ENCODE measurements around the gene AKR1E2. TPM values are rescaled to one million over a fixed set of nuclear protein-coding genes. Genes with fewer than 3 reads are reported as not detected.

The AKR1E2 gene
- total RNA-seq, 1 donor from 2014 or later: 46.4 TPM

- no peak overlapping the region for H3K27ac ChIP-seq (ENCODE audit: low read depth, low read length)
- H3K4me1 ChIP-seq (ENCODE audit: control insufficient read depth in 3 of 3, insufficient read depth in 3 of 3, low read length in 3 of 3): no peaks in the 10 kb centered on the region
- no peak overlapping the region for H3K9ac ChIP-seq (ENCODE audit: low read depth in 1 of 3, low read length in 3 of 3)
- no peaks in the 10 kb centered on the region for H3K27me3 ChIP-seq (ENCODE audit: control insufficient read depth in 3 of 3, insufficient read depth in 3 of 3, low read length in 3 of 3)
- H3K4me3 ChIP-seq (ENCODE audit: low read length in 3 of 3): no peak overlapping the region
- H3K9me3 ChIP-seq (ENCODE audit: control insufficient read depth in 3 of 3, low read length in 3 of 3): no peaks in the 10 kb centered on the region
- no peaks in the 10 kb centered on the region for H3K36me3 ChIP-seq (ENCODE audit: control insufficient read depth in 3 of 3, insufficient read depth in 3 of 3, low read length in 3 of 3)
Measured at GRCh38 chr10:4883079-4883739, 57.2 kb downstream of the AKR1E2 start.

GRCh38 chr10:4885162-4885561 lies 59.2 kb downstream of the AKR1E2 start:
- H3K4me1 ChIP-seq (ENCODE audit: control insufficient read depth in 3 of 3, insufficient read depth in 3 of 3, low read length in 3 of 3): no peaks in the 10 kb centered on the region
- H3K4me3 ChIP-seq (ENCODE audit: low read length in 3 of 3): no peak overlapping the region
- H3K27ac ChIP-seq (ENCODE audit: low read depth, low read length): no peak overlapping the region
- H3K9ac ChIP-seq (ENCODE audit: low read depth in 1 of 3, low read length in 3 of 3): no peak overlapping the region
- no peaks in the 10 kb centered on the region for H3K9me3 ChIP-seq (ENCODE audit: control insufficient read depth in 3 of 3, low read length in 3 of 3)
- H3K36me3 ChIP-seq (ENCODE audit: control insufficient read depth in 3 of 3, insufficient read depth in 3 of 3, low read length in 3 of 3): no peaks in the 10 kb centered on the region
- H3K27me3 ChIP-seq (ENCODE audit: control insufficient read depth in 3 of 3, insufficient read depth in 3 of 3, low read length in 3 of 3): no peaks in the 10 kb centered on the region

- Histone ChIP-seq H3K9ac (ENCODE audit: low read depth in 1 of 3, low read length in 3 of 3) (no peak overlapping the region), H3K27me3 (ENCODE audit: control insufficient read depth in 3 of 3, insufficient read depth in 3 of 3, low read length in 3 of 3) (no peaks in the 10 kb centered on the region)
Measured at GRCh38 chr10:4887501-4887900, 61.5 kb downstream of the AKR1E2 start.

GRCh38 chr10:4888236-4888635 lies 62.2 kb downstream of the AKR1E2 start:
- Histone ChIP-seq H3K4me1 (ENCODE audit: control insufficient read depth in 3 of 3, insufficient read depth in 3 of 3, low read length in 3 of 3) (no peaks in the 10 kb centered on the region), H3K36me3 (ENCODE audit: control insufficient read depth in 3 of 3, insufficient read depth in 3 of 3, low read length in 3 of 3) (no peaks in the 10 kb centered on the region), H3K9me3 (ENCODE audit: control insufficient read depth in 3 of 3, low read length in 3 of 3) (no peaks in the 10 kb centered on the region), H3K4me3 (ENCODE audit: low read length in 3 of 3) (no peak overlapping the region), H3K9ac (ENCODE audit: low read depth in 1 of 3, low read length in 3 of 3) (no peak overlapping the region), H3K27me3 (ENCODE audit: control insufficient read depth in 3 of 3, insufficient read depth in 3 of 3, low read length in 3 of 3) (no peaks in the 10 kb centered on the region), H3K27ac (ENCODE audit: low read depth, low read length) (no peak overlapping the region)

More at GRCh38 chr10:4887501-4887900, 61.5 kb downstream of the AKR1E2 start:
- no peak overlapping the region for H3K4me3 ChIP-seq (ENCODE audit: low read length in 3 of 3)
- H3K4me1 ChIP-seq (ENCODE audit: control insufficient read depth in 3 of 3, insufficient read depth in 3 of 3, low read length in 3 of 3): no peaks in the 10 kb centered on the region
- H3K27ac ChIP-seq (ENCODE audit: low read depth, low read length): no peak overlapping the region
- no peaks in the 10 kb centered on the region for H3K36me3 ChIP-seq (ENCODE audit: control insufficient read depth in 3 of 3, insufficient read depth in 3 of 3, low read length in 3 of 3)
- H3K9me3 ChIP-seq (ENCODE audit: control insufficient read depth in 3 of 3, low read length in 3 of 3): no peaks in the 10 kb centered on the region

GRCh38 chr10:4889959-4890358 lies 64.0 kb downstream of the AKR1E2 start:
- no peaks in the 10 kb centered on the region for H3K27me3 ChIP-seq (ENCODE audit: control insufficient read depth in 3 of 3, insufficient read depth in 3 of 3, low read length in 3 of 3)
- H3K4me3 ChIP-seq (ENCODE audit: low read length in 3 of 3): no peak overlapping the region
- H3K4me1 ChIP-seq (ENCODE audit: control insufficient read depth in 3 of 3, insufficient read depth in 3 of 3, low read length in 3 of 3): no peaks in the 10 kb centered on the region
- H3K27ac ChIP-seq (ENCODE audit: low read depth, low read length): no peak overlapping the region
- H3K9me3 ChIP-seq (ENCODE audit: control insufficient read depth in 3 of 3, low read length in 3 of 3): no peaks in the 10 kb centered on the region
- H3K9ac ChIP-seq (ENCODE audit: low read depth in 1 of 3, low read length in 3 of 3): no peak overlapping the region
- H3K36me3 ChIP-seq (ENCODE audit: control insufficient read depth in 3 of 3, insufficient read depth in 3 of 3, low read length in 3 of 3): no peaks in the 10 kb centered on the region

GRCh38 chr10:4892681-4893080 lies 66.7 kb downstream of the AKR1E2 start:
- no peaks in the 10 kb centered on the region for H3K27me3 ChIP-seq (ENCODE audit: control insufficient read depth in 3 of 3, insufficient read depth in 3 of 3, low read length in 3 of 3)
- no peaks in the 10 kb centered on the region for H3K36me3 ChIP-seq (ENCODE audit: control insufficient read depth in 3 of 3, insufficient read depth in 3 of 3, low read length in 3 of 3)
- no peak overlapping the region for H3K9ac ChIP-seq (ENCODE audit: low read depth in 1 of 3, low read length in 3 of 3)
- H3K9me3 ChIP-seq (ENCODE audit: control insufficient read depth in 3 of 3, low read length in 3 of 3): no peaks in the 10 kb centered on the region
- no peaks in the 10 kb centered on the region for H3K4me1 ChIP-seq (ENCODE audit: control insufficient read depth in 3 of 3, insufficient read depth in 3 of 3, low read length in 3 of 3)
- H3K4me3 ChIP-seq (ENCODE audit: low read length in 3 of 3): no peak overlapping the region
- no peak overlapping the region for H3K27ac ChIP-seq (ENCODE audit: low read depth, low read length)

GRCh38 chr10:4894335-4894734 lies 68.3 kb downstream of the AKR1E2 start:
- Histone ChIP-seq H3K4me1 (ENCODE audit: control insufficient read depth in 3 of 3, insufficient read depth in 3 of 3, low read length in 3 of 3) (no peaks in the 10 kb centered on the region), H3K36me3 (ENCODE audit: control insufficient read depth in 3 of 3, insufficient read depth in 3 of 3, low read length in 3 of 3) (no peaks in the 10 kb centered on the region), H3K9me3 (ENCODE audit: control insufficient read depth in 3 of 3, low read length in 3 of 3) (no peaks in the 10 kb centered on the region), H3K4me3 (ENCODE audit: low read length in 3 of 3) (no peak overlapping the region), H3K27ac (ENCODE audit: low read depth, low read length) (no peak overlapping the region), H3K9ac (ENCODE audit: low read depth in 1 of 3, low read length in 3 of 3) (no peak overlapping the region), H3K27me3 (ENCODE audit: control insufficient read depth in 3 of 3, insufficient read depth in 3 of 3, low read length in 3 of 3) (no peaks in the 10 kb centered on the region)

Other genes starting within 250 kb of the AKR1E2 start
- 9.9 TPM for gene AKR1C1, start 137.2 kb downstream of the AKR1E2 start, total RNA-seq
- 4.2 TPM for gene AKR1C2, start 177.7 kb downstream of the AKR1E2 start, total RNA-seq

All from skeletal muscle tissue (tissue), 4 donors.